Measurements from ENCODE around the gene PAPPA. TPM values are rescaled to one million over a fixed set of nuclear protein-coding genes. Genes with fewer than 3 reads are reported as not detected.
A peak's percentile ranks its signal among the peaks of the same experiment; 100 is the strongest.

Gene PAPPA
- total and polyA plus RNA-seq, 9 of the 15 experiments (the other 6 are each of a cell fraction or from before 2014, with no cell fraction given), result 0.06 to 0.18 (median 0.11) TPM

DNA sequence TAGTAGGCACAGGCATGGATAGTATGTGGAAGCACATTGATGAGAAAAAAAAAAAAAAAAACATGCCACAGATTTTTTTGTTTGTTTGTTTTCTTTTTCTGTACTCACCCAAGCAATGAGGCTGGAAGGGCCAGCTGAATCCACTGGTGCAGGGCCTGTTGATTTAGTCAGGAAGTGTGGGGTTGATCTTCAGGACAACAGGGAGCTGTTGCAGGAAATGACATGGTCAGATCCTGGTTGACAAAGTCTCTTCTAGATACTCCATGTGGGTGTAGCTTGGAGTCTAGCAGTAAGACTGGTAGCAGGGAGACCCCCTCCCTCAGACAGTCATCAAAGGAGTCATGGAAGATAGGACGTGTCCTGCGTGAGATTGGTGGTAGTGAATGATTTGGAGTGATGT is 191.8 kb downstream of the PAPPA start:
- Histone ChIP-seq H2AFZ (ENCODE audit: low read depth, low read length) (no peak overlapping the region), H3K27ac (ENCODE audit: extremely low read depth, low read depth, low read length) (no peak overlapping the region), H3K79me2 (ENCODE audit: control insufficient read depth, insufficient read depth, low read length) (no peaks in the 10 kb centered on the region), H3K4me1 (replicated peaks in 1 of 2; ENCODE audit: control insufficient read depth in 2 of 2, insufficient read depth in 2 of 2, low read length in 2 of 2) (no peaks in the 10 kb centered on the region), H4K20me1 (replicated peaks; ENCODE audit: control insufficient read depth, insufficient read depth, low read length) (no peaks in the 10 kb centered on the region), H3K9ac (ENCODE audit: insufficient read depth in 1 of 2, low read depth in 2 of 2, low read length in 2 of 2) (no peak overlapping the region), H3K9me1 (ENCODE audit: control insufficient read depth, insufficient read depth, low read length) (no peaks in the 10 kb centered on the region), H3K27me3 (ENCODE audit: control insufficient read depth in 2 of 2, insufficient read depth in 2 of 2, low read length in 2 of 2) (no peaks in the 10 kb centered on the region), H3K9me3 (replicated peaks; ENCODE audit: control insufficient read depth, insufficient read depth, low read depth, low read length) (no peaks in the 10 kb centered on the region), H3K36me3 (ENCODE audit: control insufficient read depth, insufficient read depth, low read length) (no peaks in the 10 kb centered on the region), H3K4me2 (ENCODE audit: insufficient read depth, low read length) (no peak overlapping the region), H3K4me3 (no peak overlapping the region)
- intact Hi-C loops (cut with micrococcal nuclease) (no loop called here), in situ Hi-C loops (cut with MboI) (no loop called here)
- no peak for DNase-seq (ENCODE audit: extremely low read depth in 1 of 4, low spot score in 3 of 4)
- ChIA-PET POLR2A (interaction anchor here (1.5 kb wide), 1 partner anchor 10 kb away, joined by 7 read pairs; no protein-coding TSS in a partner anchor), CTCF (ENCODE audit: low intra/inter-chr PET ratio) (no interaction called here)
- ATAC-seq, result 0 out of 3 replicates have a peak, but pooled peaks have one; percentile 21
- FAIRE-seq, result no peak
- WGBS (ENCODE audit: insufficient coverage, low coverage, missing lambda C conversion rate), result 23% methylated on average over 2 of the region's 2 CpGs
- TF ChIP-seq CHD2 (IDR thresholded peaks at IDR 0.05; ENCODE audit: low read depth, low read length) (no peak), DIDO1 (tag; IDR thresholded peaks at IDR 0.05; ENCODE audit: low read depth) (no peak), CBFA2T2 (conservative IDR thresholded peaks at IDR 0.05) (no peak), ZNF668 (CRISPR knock-in tag; IDR thresholded peaks at IDR 0.05) (no peak), CREM (IDR thresholded peaks at IDR 0.05; ENCODE audit: low read depth) (no peak), HDAC8 (tag; IDR thresholded peaks at IDR 0.05) (no peak), CHD1 (IDR thresholded peaks at IDR 0.05; ENCODE audit: low read length) (no peak)
- TF ChIP-seq, protein P1, sequence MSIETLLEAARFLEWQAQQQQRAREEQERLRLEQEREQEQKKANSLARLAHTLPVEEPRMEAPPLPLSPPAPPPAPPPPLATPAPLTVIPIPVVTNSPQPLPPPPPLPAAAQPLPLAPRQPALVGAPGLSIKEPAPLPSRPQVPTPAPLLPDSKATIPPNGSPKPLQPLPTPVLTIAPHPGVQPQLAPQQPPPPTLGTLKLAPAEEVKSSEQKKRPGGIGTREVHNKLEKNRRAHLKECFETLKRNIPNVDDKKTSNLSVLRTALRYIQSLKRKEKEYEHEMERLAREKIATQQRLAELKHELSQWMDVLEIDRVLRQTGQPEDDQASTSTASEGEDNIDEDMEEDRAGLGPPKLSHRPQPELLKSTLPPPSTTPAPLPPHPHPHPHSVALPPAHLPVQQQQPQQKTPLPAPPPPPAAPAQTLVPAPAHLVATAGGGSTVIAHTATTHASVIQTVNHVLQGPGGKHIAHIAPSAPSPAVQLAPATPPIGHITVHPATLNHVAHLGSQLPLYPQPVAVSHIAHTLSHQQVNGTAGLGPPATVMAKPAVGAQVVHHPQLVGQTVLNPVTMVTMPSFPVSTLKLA (conservative IDR thresholded peaks at IDR 0.05), result no peak
- BruUV-seq (replicated peaks), result no TSS peak
